HepG2 (cell line): ENCODE data around the gene DDI2. TPM values are rescaled to one million over a fixed set of nuclear protein-coding genes. Genes with fewer than 3 reads are reported as not detected.

Experiments
- ATF1 ChIP-seq: IDR thresholded peaks from 2 replicates; pipeline ENCODE4 v1.6.1; 2016; ENCODE audit warnings: mild to moderate bottlenecking, control low read depth
- ATRX ChIP-seq: sonication (generic); formaldehyde crosslinking; IDR thresholded peaks from 2 replicates; pipeline ENCODE4 v1.4.0; 2020; ENCODE audit warnings: missing genetic modification reagents, borderline replicate concordance
- EZH2 ChIP-seq: conservative IDR thresholded peaks from 2 replicates; pipeline ENCODE4 v1.6.1; 2012; ENCODE audit warnings: mild to moderate bottlenecking, low read depth, low read length, moderate library complexity
- FOXP1 ChIP-seq, 2 experiments: fragments of 450-650 bp in 1 of 2; IDR thresholded peaks; 2 replicates each; pipeline ENCODE4 v1.6.1; 2017 to 2018; ENCODE audit warnings: antibody characterized with exemption in 1 of 2
- HOXA9 ChIP-seq: sonication (generic); formaldehyde crosslinking; IDR thresholded peaks from 2 replicates; pipeline ENCODE4 v1.8.1; 2022; ENCODE audit warnings: missing genetic modification reagents, mild to moderate bottlenecking, moderate library complexity, borderline replicate concordance
- KLF9 ChIP-seq: IDR thresholded peaks from 2 replicates; pipeline ENCODE4 v1.6.1; 2016; ENCODE audit warnings: low read depth
- NR2F1 ChIP-seq, 2 experiments: fragments of 450-650 bp in 1 of 2; formaldehyde crosslinking in 1 of 2; IDR thresholded peaks; 2 replicates each; pipeline versions ENCODE4 v1.5.0 to v1.6.1; 2016 to 2020; ENCODE audit warnings: mild to moderate bottlenecking in 1 of 2, missing compliant biosample characterization in 1 of 2, missing genetic modification reagents in 1 of 2, moderate library complexity in 1 of 2
- PCBP2 ChIP-seq: fragments of 200-400 bp; formaldehyde crosslinking; optimal IDR thresholded peaks from 2 replicates; pipeline ENCODE3; 2018; ENCODE audit warnings: low read length, low read depth; ENCODE audit not compliant: poor library complexity, severe bottlenecking
- PITX1 ChIP-seq: sonication (generic); formaldehyde crosslinking; IDR thresholded peaks from 2 replicates; pipeline ENCODE4 v1.5.1; 2020; ENCODE audit warnings: mild to moderate bottlenecking, missing genetic modification reagents
- POLR2AphosphoS5 ChIP-seq: IDR thresholded peaks from 2 replicates; pipeline ENCODE4 v1.6.1; 2012; ENCODE audit warnings: low read depth, low read length
- RFX1 ChIP-seq: fragments of 450-650 bp; IDR thresholded peaks from 2 replicates; pipeline ENCODE4 v1.6.1; 2017
- SAP130 ChIP-seq: IDR thresholded peaks from 2 replicates; pipeline ENCODE4 v1.6.1; 2016; ENCODE audit warnings: low read depth
- TBX3 ChIP-seq: fragments of 450-650 bp; IDR thresholded peaks from 2 replicates; pipeline ENCODE4 v1.6.1; 2017; ENCODE audit warnings: antibody characterized with exemption, mild to moderate bottlenecking, inconsistent platforms, borderline replicate concordance
- TERF1 ChIP-seq: sonication (generic); formaldehyde crosslinking; IDR thresholded peaks from 2 replicates; pipeline ENCODE4 v1.8.0; 2022; ENCODE audit warnings: mild to moderate bottlenecking, missing genetic modification reagents, moderate library complexity
- TRIM22 ChIP-seq: fragments of 450-650 bp; IDR thresholded peaks from 2 replicates; pipeline ENCODE4 v1.6.1; 2017
- WIZ ChIP-seq: sonication (generic); formaldehyde crosslinking; IDR thresholded peaks from 2 replicates; pipeline ENCODE4 v1.5.1; 2020; ENCODE audit warnings: mild to moderate bottlenecking, missing genetic modification reagents
- ZEB1 ChIP-seq: IDR thresholded peaks from 2 replicates; pipeline ENCODE4 v1.6.1; 2012; ENCODE audit warnings: mild to moderate bottlenecking, low read depth, inconsistent platforms; ENCODE audit not compliant: insufficient replicate concordance
- ZMYM2 ChIP-seq: sonication (generic); formaldehyde crosslinking; IDR thresholded peaks from 2 replicates; pipeline ENCODE4 v1.8.0; 2022; ENCODE audit warnings: mild to moderate bottlenecking, missing genetic modification reagents
- ZNF124 ChIP-seq: sonication (generic); formaldehyde crosslinking; IDR thresholded peaks from 2 replicates; pipeline ENCODE4 v1.4.0; 2020; ENCODE audit warnings: missing genetic modification reagents
- ZNF256 ChIP-seq: sonication (generic); formaldehyde crosslinking; conservative IDR thresholded peaks from 2 replicates; pipeline ENCODE4 v1.4.0; 2020; ENCODE audit warnings: missing genetic modification reagents
- ZNF354B ChIP-seq: sonication (generic); formaldehyde crosslinking; IDR thresholded peaks from 2 replicates; pipeline ENCODE4 v1.8.0; 2022; ENCODE audit warnings: mild to moderate bottlenecking, missing genetic modification reagents
- ZNF564 ChIP-seq: sonication (generic); formaldehyde crosslinking; IDR thresholded peaks from 2 replicates; pipeline ENCODE4 v1.8.1; 2023; ENCODE audit warnings: mild to moderate bottlenecking, missing genetic modification reagents
- ZNF614 ChIP-seq: IDR thresholded peaks from 2 replicates; pipeline ENCODE4 v1.6.1; 2018; ENCODE audit warnings: missing biosample characterization, missing genetic modification reagents, inconsistent platforms, borderline replicate concordance
- ZNF790 ChIP-seq: sonication (generic); formaldehyde crosslinking; IDR thresholded peaks from 2 replicates; pipeline ENCODE4 v1.8.0; 2022; ENCODE audit warnings: missing genetic modification reagents, mild to moderate bottlenecking, borderline replicate concordance
- polyA plus RNA-seq, 8 experiments: library from polyadenylated mRNA; depleted of rRNA in 3 of 8; stranded (reverse) in 7 of 8; unstranded in 1 of 8; fragments of >200 nt; fragmentation: Illumina TruSeq in 4 of 8; extraction: Trizol in 4 of 8; gene quantifications; 2 replicates each; pipeline versions ENCODE4 v1.2.1 to v1.2.3, GENCODE V29; 2011 to 2016; ENCODE audit warnings: low read depth in 4 of 8, missing spikeins in 1 of 8, mixed read lengths in 1 of 8; ENCODE audit not compliant: insufficient read depth in 1 of 8
- total RNA-seq, 5 experiments: library from RNA; depleted of rRNA; stranded (reverse); fragments of >200 nt; fragmentation: Illumina TruSeq; extraction: Trizol; gene quantifications; 2 replicates each; pipeline ENCODE4 v1.2.3, GENCODE V29; 2016; ENCODE audit warnings: low read depth in 1 of 5
- TF ChIP-seq, protein P1 (sequence below): sonication (generic); formaldehyde crosslinking; IDR thresholded peaks from 2 replicates; pipeline ENCODE4 v1.5.0; 2020; ENCODE audit warnings: missing genetic modification reagents
- TF ChIP-seq, protein P2 (sequence below): sonication (generic); formaldehyde crosslinking; IDR thresholded peaks from 2 replicates; pipeline ENCODE4 v1.8.1; 2023; ENCODE audit warnings: mild to moderate bottlenecking, missing genetic modification reagents, borderline replicate concordance

The DDI2 gene
- total and polyA plus RNA-seq, 2 of the 13 experiments (the other 11 are each of a cell fraction or from before 2014, with no cell fraction given) = 8.5 to 25.7 TPM

GRCh38 chr1:15603050-15603965, 13.9 kb upstream of the DDI2 start (continued):
- no peak for TF ChIP-seq ATF1 (CRISPR knock-in tag)
- no peak for TF ChIP-seq ZEB1
- TF ChIP-seq, protein P1, sequence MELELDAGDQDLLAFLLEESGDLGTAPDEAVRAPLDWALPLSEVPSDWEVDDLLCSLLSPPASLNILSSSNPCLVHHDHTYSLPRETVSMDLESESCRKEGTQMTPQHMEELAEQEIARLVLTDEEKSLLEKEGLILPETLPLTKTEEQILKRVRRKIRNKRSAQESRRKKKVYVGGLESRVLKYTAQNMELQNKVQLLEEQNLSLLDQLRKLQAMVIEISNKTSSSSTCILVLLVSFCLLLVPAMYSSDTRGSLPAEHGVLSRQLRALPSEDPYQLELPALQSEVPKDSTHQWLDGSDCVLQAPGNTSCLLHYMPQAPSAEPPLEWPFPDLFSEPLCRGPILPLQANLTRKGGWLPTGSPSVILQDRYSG (CRISPR knock-in tag) = no peak; the same call in 1 of the 2 replicates
- TF ChIP-seq SAP130 (CRISPR knock-in tag) = peak; percentile 86
- TF ChIP-seq ZNF614 (CRISPR knock-in tag) = peak; percentile 75; the same call in 1 of the 2 replicates
- TF ChIP-seq FOXP1 (IDR thresholded peaks at IDR 0.05) = no peak
- 0 out of 2 replicates have a peak, but pooled peaks have one; percentile 18 for TF ChIP-seq FOXP1 (CRISPR knock-in tag; IDR thresholded peaks at IDR 0.05)
- peak; percentile 40; the same call in 1 of the 2 replicates for TF ChIP-seq WIZ
- TF ChIP-seq KLF9 (CRISPR knock-in tag) = peak; percentile 88; the same call in 1 of the 2 replicates
- no peak for TF ChIP-seq NR2F1 (CRISPR knock-in tag; IDR thresholded peaks at IDR 0.05)
- no peak for TF ChIP-seq PCBP2
- TF ChIP-seq HOXA9 = no peak
- no peak for TF ChIP-seq TERF1 (CRISPR knock-in tag)
- TF ChIP-seq, protein P2, sequence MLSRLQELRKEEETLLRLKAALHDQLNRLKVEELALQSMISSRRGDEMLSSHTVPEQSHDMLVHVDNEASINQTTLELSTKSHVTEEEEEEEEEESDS = no peak
- peak; percentile 75; the same call in 1 of the 2 replicates for TF ChIP-seq ZMYM2 (CRISPR knock-in tag)
- no peak; the same call in 1 of the 2 replicates for TF ChIP-seq ZNF790 (CRISPR knock-in tag)
- TF ChIP-seq POLR2AphosphoS5 = peak; percentile 87
- no peak for TF ChIP-seq TRIM22
- TF ChIP-seq PITX1 (CRISPR knock-in tag) = peak; percentile 85
- no peak for TF ChIP-seq ZNF354B (CRISPR knock-in tag)
- peak; percentile 93 for TF ChIP-seq RFX1
- peak; percentile 40; the same call in 1 of the 2 replicates for TF ChIP-seq TBX3
- 0 out of 2 replicates have a peak, but pooled peaks have one; percentile 49 for TF ChIP-seq ZNF256
- no peak for TF ChIP-seq ATRX (CRISPR knock-in tag)
- TF ChIP-seq ZNF124 (CRISPR knock-in tag) = peak; percentile 77; the same call in 1 of the 2 replicates
- no peak for TF ChIP-seq EZH2
- peak; percentile 92 for TF ChIP-seq ZNF564
